SK-N-SH (cell line): Measurements from ENCODE around the gene PRELID3B. TPM values are rescaled to one million over a fixed set of nuclear protein-coding genes. Genes with fewer than 3 reads are reported as not detected.

ENCODE experiments used
- CTCF ChIA-PET: fragments of 300-600, 350-600 bp; formaldehyde crosslinking; extraction: SDS; loops from one replicate; lab custom pipeline; 2021; lab: Yijun Ruan, JAX
- POLR2A ChIA-PET: fragments of 350-600 bp; sonication (Branson Sonifier 250); formaldehyde crosslinking; extraction: SDS; loops from one replicate; lab custom pipeline; 2020; ENCODE audit warnings: antibody characterized with exemption, inconsistent platforms; lab: Yijun Ruan, JAX
- DNase-seq: peaks from one replicate; pipeline ENCODE4 v3.0.0; 2012
- H2AFZ ChIP-seq: fragments of 200-600 bp; sonication (generic); 2 replicates; pipeline ENCODE4 v1.8.1; 2016; ENCODE audit warnings: antibody characterized with exemption, mild to moderate bottlenecking, low read depth
- H3F3A ChIP-seq: fragments of 200-600 bp; sonication (generic); replicated peaks from 2 replicates; pipeline ENCODE3; 2016; ENCODE audit warnings: antibody characterized with exemption, mild to moderate bottlenecking; ENCODE audit not compliant: insufficient read depth
- H3K27ac ChIP-seq, 2 experiments: fragments of 200-500 bp in 1 of 2; fragments of 200-600 bp in 1 of 2; sonication (Bioruptor generic) in 1 of 2; sonication (generic), shearing (Covaris generic) in 1 of 2; 2 replicates each; pipeline versions ENCODE4 v1.5.1 to v1.6.1; 2014 to 2016; ENCODE audit warnings: low read depth in 2 of 2, inconsistent platforms in 1 of 2, low read length in 1 of 2, mild to moderate bottlenecking in 1 of 2, mixed read lengths in 1 of 2
- H3K27me3 ChIP-seq: fragments of 200-600 bp; sonication (generic), shearing (Covaris generic); 2 replicates; pipeline ENCODE4 v1.6.1; 2016; ENCODE audit warnings: mixed run types; ENCODE audit not compliant: insufficient read depth
- H3K36me3 ChIP-seq, 2 experiments: fragments of 200-500 bp in 1 of 2; fragments of 200-600 bp in 1 of 2; sonication (Bioruptor generic) in 1 of 2; sonication (generic) in 1 of 2; replicated peaks in 1 of 2; 2 replicates each; pipeline versions ENCODE3 to v1.5.1; 2014 to 2016; ENCODE audit warnings: low read length in 1 of 2, mild to moderate bottlenecking in 1 of 2; ENCODE audit not compliant: insufficient read depth in 2 of 2, control insufficient read depth in 1 of 2
- H3K4me1 ChIP-seq, 2 experiments: fragments of 200-500 bp in 1 of 2; fragments of 200-600 bp in 1 of 2; sonication (Bioruptor generic) in 1 of 2; sonication (generic), shearing (Covaris generic) in 1 of 2; 2 replicates each; pipeline versions ENCODE4 v1.5.1 to v1.6.1; 2014 to 2016; ENCODE audit warnings: low read depth in 1 of 2, low read length in 1 of 2, mixed run types in 1 of 2; ENCODE audit not compliant: insufficient read depth in 2 of 2, control insufficient read depth in 1 of 2
- H3K4me2 ChIP-seq: fragments of 200-600 bp; sonication (generic), shearing (Covaris generic); 2 replicates; pipeline ENCODE4 v1.6.1; 2017; ENCODE audit warnings: mixed run types
- H3K4me3 ChIP-seq, 2 experiments: fragments of 200-500 bp in 1 of 2; fragments of 200-600 bp in 1 of 2; sonication (Bioruptor generic) in 1 of 2; sonication (generic), shearing (Covaris generic) in 1 of 2; 2 replicates each; pipeline versions ENCODE4 v1.5.1 to v1.8.1; 2014 to 2016; ENCODE audit warnings: low read depth in 2 of 2, inconsistent platforms in 1 of 2, low read length in 1 of 2, mild to moderate bottlenecking in 1 of 2, mixed read lengths in 1 of 2, moderate library complexity in 1 of 2
- H3K79me2 ChIP-seq: fragments of 200-600 bp; sonication (generic); 2 replicates; pipeline ENCODE4 v1.8.1; 2017; ENCODE audit warnings: mild to moderate bottlenecking; ENCODE audit not compliant: insufficient read depth
- H3K9ac ChIP-seq: fragments of 200-600 bp; sonication (generic); 2 replicates; pipeline ENCODE4 v1.6.1; 2017; ENCODE audit warnings: mixed run types
- H3K9me2 ChIP-seq: fragments of 200-600 bp; sonication (generic); 2 replicates; pipeline ENCODE4 v1.6.1; 2017; ENCODE audit warnings: mixed run types
- H3K9me3 ChIP-seq: fragments of 200-600 bp; sonication (generic); 2 replicates; pipeline ENCODE4 v1.6.1; 2017; ENCODE audit warnings: mixed run types, mild to moderate bottlenecking, moderate library complexity
- H4K20me1 ChIP-seq: fragments of 200-600 bp; sonication (generic); 2 replicates; pipeline ENCODE4 v1.6.1; 2017; ENCODE audit warnings: mild to moderate bottlenecking, mixed run types; ENCODE audit not compliant: insufficient read depth
- EZH2phosphoT487 ChIP-seq: fragments of 200-600 bp; sonication (generic); IDR thresholded peaks from 2 replicates; pipeline ENCODE4 v1.6.1; 2017; ENCODE audit warnings: low read depth, mixed run types, mild to moderate bottlenecking, antibody characterized with exemption, moderate library complexity, borderline replicate concordance
- FOSL2 ChIP-seq: IDR thresholded peaks from 2 replicates; pipeline ENCODE4 v1.4.0; 2012; ENCODE audit warnings: low read depth, mild to moderate bottlenecking, moderate library complexity, borderline replicate concordance
- FOXJ3 ChIP-seq: sonication (generic); formaldehyde crosslinking; IDR thresholded peaks from 2 replicates; pipeline ENCODE4 v1.5.1; 2020; ENCODE audit warnings: mild to moderate bottlenecking, missing genetic modification reagents
- GATA2 ChIP-seq: sonication (generic); formaldehyde crosslinking; IDR thresholded peaks from 2 replicates; pipeline ENCODE4 v1.5.0; 2020; ENCODE audit warnings: mild to moderate bottlenecking, missing genetic modification reagents
- IRF3 ChIP-seq: fragments of 150-350 bp; IDR thresholded peaks from 2 replicates; pipeline ENCODE4 v1.6.1; 2016; ENCODE audit warnings: mild to moderate bottlenecking, low read depth, low read length
- MAX ChIP-seq: IDR thresholded peaks from 2 replicates; pipeline ENCODE4 v1.4.0; 2012; ENCODE audit warnings: low read depth
- MEF2A ChIP-seq: IDR thresholded peaks from 2 replicates; pipeline ENCODE4 v1.4.0; 2012; ENCODE audit warnings: low read depth, borderline replicate concordance
- NFIC ChIP-seq: IDR thresholded peaks from 2 replicates; pipeline ENCODE4 v1.4.0; 2012; ENCODE audit warnings: borderline replicate concordance
- NRF1 ChIP-seq: IDR thresholded peaks from 2 replicates; pipeline ENCODE4 v1.6.1; 2012; ENCODE audit warnings: low read depth, mild to moderate bottlenecking, low read length
- RAD21 ChIP-seq: IDR thresholded peaks from 2 replicates; pipeline ENCODE4 v1.6.1; 2012; ENCODE audit warnings: mild to moderate bottlenecking, low read length
- RCOR1 ChIP-seq: fragments of 150-350 bp; IDR thresholded peaks from 2 replicates; pipeline ENCODE4 v1.6.1; 2017; ENCODE audit warnings: antibody characterized with exemption, low read length
- RXRA ChIP-seq: IDR thresholded peaks from 2 replicates; pipeline ENCODE4 v1.4.0; 2012; ENCODE audit warnings: low read depth, mild to moderate bottlenecking, borderline replicate concordance
- SIN3A ChIP-seq: IDR thresholded peaks from 2 replicates; pipeline ENCODE4 v1.6.1; 2012; ENCODE audit warnings: low read depth, mild to moderate bottlenecking, low read length, moderate library complexity, borderline replicate concordance
- TAF1 ChIP-seq: IDR thresholded peaks from 2 replicates; pipeline ENCODE4 v1.6.1; 2012; ENCODE audit warnings: low read depth, mild to moderate bottlenecking, low read length, moderate library complexity, borderline replicate concordance
- USF1 ChIP-seq: IDR thresholded peaks from 2 replicates; pipeline ENCODE4 v1.4.0; 2012; ENCODE audit warnings: low read depth, borderline replicate concordance
- YY1 ChIP-seq: IDR thresholded peaks from 2 replicates; pipeline ENCODE4 v1.4.0; 2012; ENCODE audit warnings: low read depth, mild to moderate bottlenecking
- ZBTB33 ChIP-seq: IDR thresholded peaks from 2 replicates; pipeline ENCODE4 v1.4.0; 2012; ENCODE audit warnings: low read depth, borderline replicate concordance
- WGBS: methylation state at CpG from one replicate; pipeline ENCODE4 v1.1.6; 2017; ENCODE audit warnings: low lambda C conversion rate; 5-methylcytosine and 5-hydroxymethylcytosine counted together
- polyA plus RNA-seq, 3 experiments: library from polyadenylated mRNA; depleted of rRNA; stranded (reverse); fragments of >200 nt; gene quantifications; 2 replicates each; pipeline ENCODE4 v1.2.3, GENCODE V29; 2012

PRELID3B gene
- polyA plus RNA-seq, 1 of the 3 experiments (the other 2 are of a cell fraction): 20.9 TPM

GRCh38 chr20:59047938-59048680, 5.5 kb upstream of the PRELID3B start:
- Histone ChIP-seq H3K9me3 (no peaks in the 10 kb centered on the region), H3K4me3 (no peak overlapping the region; a peak in 1 of 4 replicates), H3K4me2 (peak overlapping the region; percentile 15), H3K4me1 (peaks cover 0 to 5% of the 10 kb centered on the region in 2 experiments; a peak in 1 of 4 replicates), H3K27me3 (no peaks in the 10 kb centered on the region), H3F3A (no peaks in the 10 kb centered on the region), H3K36me3 (no peaks in the 10 kb centered on the region), H3K27ac (no peak overlapping the region), H3K9me2 (no peaks in the 10 kb centered on the region), H4K20me1 (no peaks in the 10 kb centered on the region), H3K9ac (no peak overlapping the region), H2AFZ (no peak overlapping the region), H3K79me2 (no peaks in the 10 kb centered on the region)
- TF ChIP-seq MEF2A (no peak), MAX (no peak), RAD21 (no peak), RCOR1 (no peak), GATA2 (CRISPR knock-in tag) (no peak), YY1 (no peak), FOSL2 (no peak), FOXJ3 (CRISPR knock-in tag) (no peak), ZBTB33 (no peak), SIN3A (no peak), NFIC (no peak), IRF3 (no peak), USF1 (no peak), EZH2phosphoT487 (no peak), TAF1 (no peak), RXRA (no peak), NRF1 (no peak)
- CTCF ChIA-PET: no interaction called here
- DNase-seq: no peak
- POLR2A ChIA-PET: no interaction called here
- 74% methylated on average over 5 of the region's 5 CpGs for WGBS
